Endothelial cell of umbilical vein (primary cell): ENCODE data around the gene TPP1.

Experiments
- CTCF ChIP-seq, 2 donors: IDR thresholded peaks; 1 replicate in 1 of 2; 2 replicates in 1 of 2; pipeline ENCODE4 v1.5.1; 2011; ENCODE audit warnings: low read length in 2 of 2, mild to moderate bottlenecking in 2 of 2, moderate library complexity in 2 of 2, control low read depth in 1 of 2, inconsistent platforms in 1 of 2, low read depth in 1 of 2; ENCODE audit not compliant: insufficient read depth in 1 of 2; ENCODE audit errors: extremely low read depth in 1 of 2
- GATA2 ChIP-seq: IDR thresholded peaks from 2 replicates; pipeline ENCODE4 v1.7.0; 2011; ENCODE audit warnings: low read depth, mild to moderate bottlenecking, moderate library complexity, mixed read lengths, low read length; ENCODE audit not compliant: insufficient read length, insufficient read depth
- MYC ChIP-seq: IDR thresholded peaks from one replicate; pipeline ENCODE4 v1.6.1; 2011; ENCODE audit warnings: mild to moderate bottlenecking, low read depth, low read length
- POLR2AphosphoS5 ChIP-seq: IDR thresholded peaks from 2 replicates; pipeline ENCODE4 v1.6.1; 2012; ENCODE audit warnings: low read depth, mild to moderate bottlenecking, control low read depth, low read length, moderate library complexity; ENCODE audit not compliant: insufficient read depth

DNA sequence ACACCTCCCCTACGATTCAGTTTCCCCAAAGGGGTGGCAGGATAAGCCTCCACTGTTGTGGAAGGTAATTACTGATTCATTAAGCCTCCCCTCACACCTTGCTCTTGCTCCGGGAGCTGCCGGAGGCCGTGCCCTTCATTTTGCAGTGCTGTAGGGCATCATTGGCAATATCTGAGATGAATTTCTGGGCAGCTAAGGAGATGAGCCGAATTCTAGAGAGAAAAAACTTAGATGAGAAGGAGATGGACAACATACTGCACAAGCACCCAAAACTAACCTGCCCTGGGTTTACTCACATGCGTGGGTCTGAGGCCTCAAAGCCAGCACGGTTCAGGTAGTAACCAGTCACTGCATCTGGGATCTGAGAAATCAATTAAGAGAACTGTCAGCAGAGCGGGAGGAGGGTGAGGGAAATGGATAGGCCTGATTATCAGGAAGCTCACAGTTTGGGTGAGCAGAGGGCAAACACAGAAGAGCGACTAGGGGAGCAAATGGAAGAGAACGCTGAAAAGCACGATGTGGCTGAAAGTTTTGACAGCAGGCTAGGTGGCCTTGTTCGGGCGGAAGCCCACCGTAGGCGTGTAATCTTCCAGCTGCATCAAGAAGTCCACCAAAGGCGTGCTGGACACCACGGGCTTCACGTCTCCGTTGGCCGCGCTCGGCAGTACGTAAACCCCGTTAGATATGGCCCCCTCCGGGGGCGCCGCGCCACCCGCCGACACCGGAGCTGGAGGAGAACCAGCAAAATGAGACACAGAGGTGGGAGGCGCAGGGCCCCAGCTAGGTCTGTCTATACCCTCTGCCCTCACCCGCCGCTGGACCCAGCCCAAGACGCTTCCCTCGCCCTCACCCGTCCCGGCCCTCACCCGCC is 7.9 kb downstream of the TPP1 start:
- TF ChIP-seq POLR2AphosphoS5 (no peak), MYC (no peak), CTCF (IDR thresholded peaks at IDR 0.05; ENCODE audit: extremely low read depth in 1 of 2, insufficient read depth in 1 of 2, low read depth in 1 of 2, low read length in 2 of 2) (no peak), GATA2 (no peak)
